Medulla oblongata (tissue), 1 donor: ENCODE measurements around the gene DRD4.
"Not testable (repeated sequence)": the region's sequence is repeated elsewhere in the genome, so short reads cannot be mapped to it uniquely, and the experiment has no call there.

ENCODE experiments used
- DNase-seq: peaks from one replicate; pipeline ENCODE4 v3.0.0-alpha.2; 2015; ENCODE audit errors: extremely low spot score

The DRD4 gene

DNA sequence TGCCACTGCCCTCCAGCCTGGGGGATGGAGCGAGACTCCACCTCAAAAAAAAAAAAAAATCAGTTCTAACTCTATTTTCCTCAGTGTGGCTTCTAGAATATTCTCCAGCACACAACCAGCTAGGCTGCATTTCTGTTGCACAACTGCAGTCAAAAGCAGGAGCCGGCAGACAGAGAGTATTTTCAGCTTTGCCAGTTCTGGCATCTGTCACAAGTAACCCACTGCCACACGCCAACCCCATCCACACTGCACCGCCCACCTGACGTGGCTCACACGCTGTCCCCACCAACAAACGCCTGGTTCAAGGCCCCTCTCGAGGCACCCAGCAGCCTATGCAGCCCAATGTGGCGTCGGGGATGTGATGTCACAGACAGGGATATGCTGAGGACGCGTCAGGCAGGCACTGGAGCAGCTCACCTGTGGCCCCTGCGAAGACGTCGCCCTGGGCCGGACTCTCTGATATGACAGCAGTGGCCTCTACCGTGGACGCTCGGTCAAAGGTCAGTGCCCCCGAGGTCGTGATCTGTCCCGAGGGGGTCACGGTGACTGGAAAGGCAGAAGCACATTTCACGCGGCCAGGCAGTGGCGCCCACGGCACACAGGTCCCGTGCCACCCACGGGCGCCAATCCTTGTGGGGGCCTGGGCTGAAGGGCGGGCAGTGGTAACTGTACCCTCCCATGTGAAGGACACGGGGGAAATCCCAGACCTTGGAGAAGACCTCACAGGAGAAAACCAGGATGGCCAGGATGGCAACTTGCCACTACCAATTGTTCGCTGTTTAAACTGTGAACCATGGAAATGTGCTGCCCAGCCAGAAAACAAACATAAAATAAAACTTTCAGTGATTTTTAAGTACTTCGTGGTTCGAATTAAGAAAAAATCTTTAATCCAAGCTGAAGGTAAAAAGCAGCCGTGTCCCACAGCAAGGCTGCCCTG, 42.5 kb downstream of the DRD4 start:
- DNase-seq, result no peak

DNA sequence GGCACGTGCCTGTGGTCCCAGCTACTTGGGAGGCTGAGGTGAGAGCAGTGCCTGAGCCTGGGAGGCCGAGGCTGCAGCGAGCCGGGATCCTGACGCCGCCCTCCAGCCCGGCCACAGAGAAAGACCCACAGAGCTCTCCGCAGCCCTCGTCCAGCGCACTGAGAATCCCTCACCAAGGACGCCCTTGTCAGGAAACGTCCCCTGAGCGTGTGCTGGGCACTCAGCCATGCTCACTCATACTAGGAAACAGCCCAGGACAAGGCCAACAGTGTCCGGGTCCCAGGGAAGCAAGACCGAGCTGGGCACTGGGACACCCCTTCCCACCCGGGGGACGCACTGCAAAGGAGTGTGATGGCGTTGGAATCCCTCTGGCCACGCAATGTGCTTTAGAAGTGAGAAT, 43.4 kb downstream of the DRD4 start:
- no peak for DNase-seq

DNA sequence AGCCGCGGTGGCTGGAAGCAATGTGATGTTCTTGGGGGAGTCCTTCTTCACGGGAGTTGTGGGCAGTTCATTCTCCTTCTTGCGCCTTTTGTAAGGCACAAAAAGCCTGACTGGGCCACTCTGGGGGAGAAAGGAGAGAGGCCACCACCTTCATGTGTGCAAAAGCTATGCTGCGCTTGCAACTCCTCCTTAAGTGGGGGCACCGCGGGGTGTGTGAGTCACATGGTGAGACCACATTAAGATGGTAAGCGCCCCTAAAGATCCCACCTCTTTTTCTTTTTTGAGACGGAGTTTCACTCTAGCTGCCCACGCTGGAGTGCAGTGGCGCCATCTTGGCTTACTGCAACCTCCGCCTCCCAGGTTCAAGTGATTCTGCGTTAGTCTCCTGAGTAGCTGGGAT, 43.9 kb downstream of the DRD4 start:
- DNase-seq, result no peak

DNA sequence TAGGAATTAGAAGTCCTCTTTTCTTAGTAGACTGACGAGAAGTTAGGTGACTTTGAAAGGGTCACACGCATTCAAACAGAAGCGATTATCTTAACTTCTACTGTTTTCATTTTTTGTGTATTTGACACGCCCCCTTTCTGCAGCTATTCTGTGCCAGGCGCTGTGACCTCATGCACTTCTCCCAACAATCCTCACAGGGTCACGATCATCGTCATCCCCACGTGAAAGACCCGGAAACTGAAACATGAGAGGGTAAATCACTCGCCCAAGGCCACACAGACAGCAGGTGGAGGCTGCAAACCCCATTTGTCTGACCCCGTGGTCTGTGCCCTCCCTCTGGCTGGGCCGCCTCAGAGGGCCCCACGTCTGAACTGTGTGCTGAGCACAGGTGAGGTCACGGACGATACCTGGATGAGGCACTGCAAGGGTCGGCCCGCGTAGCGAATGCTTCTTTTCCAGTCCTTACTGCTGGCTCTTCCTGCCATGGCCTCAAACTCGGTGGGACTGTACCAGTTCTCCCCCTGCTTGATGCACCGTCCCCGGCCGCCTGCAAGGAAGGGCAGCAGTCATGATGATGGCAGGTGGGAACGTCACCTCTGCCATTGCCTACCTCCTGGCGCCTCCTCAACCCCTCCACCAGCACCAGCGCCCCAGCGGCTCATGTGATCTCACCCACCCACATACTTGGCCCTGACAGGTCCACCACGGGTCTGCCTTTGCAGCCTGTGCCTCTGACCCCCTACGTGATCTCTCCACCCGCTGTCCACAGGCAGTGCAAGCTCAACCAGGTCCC, 49.6 kb downstream of the DRD4 start:
- no peak for DNase-seq

DNA sequence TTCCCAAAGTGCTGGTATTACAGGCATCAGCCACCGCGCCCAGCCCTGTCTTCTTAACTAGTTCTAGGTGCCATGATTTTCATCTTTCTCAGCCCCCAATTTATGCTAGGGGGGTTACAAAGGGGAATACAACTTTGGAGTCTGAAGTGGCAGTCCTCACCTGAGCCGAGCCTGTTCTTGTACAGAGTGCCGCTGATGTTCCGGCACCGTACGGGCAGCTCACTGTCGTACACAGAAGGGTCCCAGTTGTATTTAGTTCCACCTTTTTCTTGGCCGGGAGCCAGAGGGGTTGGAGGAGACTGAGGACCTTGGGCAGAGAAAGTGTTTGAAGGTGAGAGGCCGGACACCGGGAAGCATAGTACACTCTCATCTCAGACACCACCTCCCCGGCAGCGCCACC, 50.7 kb downstream of the DRD4 start:
- DNase-seq, result no peak

DNA sequence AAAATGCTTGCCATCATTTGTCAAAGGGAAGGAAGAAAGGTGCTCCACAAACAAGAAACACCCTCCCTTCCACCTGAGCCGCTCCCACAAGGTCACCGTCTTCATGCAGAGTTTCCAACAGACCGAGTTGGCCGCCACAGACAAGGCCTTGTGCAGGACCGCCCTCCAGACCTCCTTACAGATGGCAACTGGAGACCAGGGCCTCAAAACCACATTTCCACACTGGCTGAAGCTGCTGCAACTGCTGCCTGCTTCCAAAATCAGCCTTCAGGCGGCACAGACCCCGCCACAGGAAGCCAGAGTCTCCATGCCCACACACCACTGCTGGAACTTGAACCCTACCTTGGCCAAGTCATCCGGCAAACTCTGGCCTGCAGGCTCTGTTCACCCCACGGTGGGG, 51.6 kb downstream of the DRD4 start:
- no peak for DNase-seq

DNA sequence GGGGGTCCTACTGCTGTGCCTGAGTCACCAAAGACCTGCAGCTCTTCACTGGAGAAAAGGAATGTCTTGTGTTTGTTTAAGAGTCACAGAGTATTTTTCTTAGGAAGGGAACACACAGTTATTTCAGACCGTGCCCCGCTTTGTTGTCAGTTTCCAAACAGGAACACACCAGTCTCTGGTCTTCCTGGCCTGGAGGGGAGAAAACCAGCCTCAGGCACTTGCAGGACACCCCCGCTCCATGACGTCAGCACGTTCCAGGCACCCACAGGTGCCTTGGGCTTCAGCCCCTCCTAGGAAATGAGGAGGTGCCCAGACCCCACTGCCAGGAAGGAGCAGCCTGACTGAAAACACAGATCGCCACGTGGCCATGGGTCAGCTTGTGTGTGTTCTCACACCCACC, 52.6 kb downstream of the DRD4 start:
- no peak for DNase-seq

DNA sequence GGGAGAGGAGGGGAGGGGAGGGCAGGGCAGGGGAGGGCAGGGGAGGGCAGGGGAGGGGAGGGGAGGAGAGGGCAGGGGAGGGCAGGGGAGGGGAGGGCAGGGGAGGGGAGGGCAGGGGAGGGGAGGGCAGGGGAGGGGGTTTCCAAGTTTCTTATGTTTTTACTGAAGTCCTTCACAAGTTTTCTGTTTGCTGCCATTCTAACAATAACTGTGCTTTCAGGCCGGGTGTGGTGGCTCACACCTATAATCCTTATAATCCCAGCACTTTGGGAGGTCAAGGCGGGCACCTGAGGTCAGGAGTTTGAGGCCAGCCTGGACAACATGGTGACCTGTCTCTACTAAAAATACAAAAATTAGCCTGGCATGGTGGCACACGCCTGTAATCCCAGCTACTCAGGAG, 53.2 kb downstream of the DRD4 start:
- not testable (repeated sequence) for DNase-seq
